Nephron progenitor cell (in vitro differentiated cells): ENCODE data around the gene AIMP2.

Experiments used
- DNase-seq: peaks from one replicate; pipeline ENCODE4 v3.0.0; 2021
- H3K27ac Mint-ChIP-seq: 2 replicates; pipeline ENCODE4 v1.8.0; 2021; ENCODE audit warnings: mild to moderate bottlenecking, moderate library complexity, mixed read lengths
- H3K27me3 Mint-ChIP-seq: 2 replicates; pipeline ENCODE4 v1.8.0; 2021; ENCODE audit warnings: mild to moderate bottlenecking, low read depth, mixed read lengths; ENCODE audit not compliant: poor library complexity
- H3K36me3 Mint-ChIP-seq: 2 replicates; pipeline ENCODE4 v1.8.0; 2021; ENCODE audit warnings: low read depth, mixed read lengths
- H3K4me1 Mint-ChIP-seq: 2 replicates; pipeline ENCODE4 v1.8.0; 2021; ENCODE audit warnings: mixed read lengths
- H3K4me3 Mint-ChIP-seq: 2 replicates; pipeline ENCODE4 v1.8.0; 2021; ENCODE audit warnings: mild to moderate bottlenecking, moderate library complexity, mixed read lengths
- H3K9me3 Mint-ChIP-seq: 2 replicates; pipeline ENCODE4 v1.8.0; 2021; ENCODE audit warnings: mild to moderate bottlenecking, moderate library complexity, mixed read lengths
- CTCF ChIP-seq: fragments of 200-600 bp; sonication (generic); IDR thresholded peaks from 2 replicates; pipeline ENCODE4 v1.5.0; 2021; ENCODE audit warnings: antibody characterized with exemption

The AIMP2 gene

GRCh38 chr7:6026820-6027311, 17.8 kb downstream of the AIMP2 start:
- no peaks in the 10 kb centered on the region for H3K9me3 Mint-ChIP-seq
- H3K27me3 Mint-ChIP-seq, result peaks cover 2% of the 10 kb centered on the region
- peak overlapping the region; percentile 66 for H3K27ac Mint-ChIP-seq
- H3K4me3 Mint-ChIP-seq, result no peak overlapping the region
- DNase-seq, result no peak
- no peak for TF ChIP-seq CTCF
- peaks cover 5% of the 10 kb centered on the region for H3K4me1 Mint-ChIP-seq
- H3K36me3 Mint-ChIP-seq, result peaks cover 90% of the 10 kb centered on the region

- Mint-ChIP-seq H3K27ac (no peak overlapping the region), H3K9me3 (no peaks in the 10 kb centered on the region), H3K36me3 (peaks cover 80% of the 10 kb centered on the region), H3K4me1 (peaks cover 5% of the 10 kb centered on the region), H3K4me3 (no peak overlapping the region), H3K27me3 (peaks cover 2% of the 10 kb centered on the region)
- TF ChIP-seq CTCF, result no peak
- no peak for DNase-seq
Measured at GRCh38 chr7:6027806-6028365, 18.8 kb downstream of the AIMP2 start.

GRCh38 chr7:6028563-6028962, 19.5 kb downstream of the AIMP2 start:
- Mint-ChIP-seq H3K4me3 (no peak overlapping the region), H3K9me3 (no peaks in the 10 kb centered on the region), H3K36me3 (peaks cover 80% of the 10 kb centered on the region), H3K4me1 (peaks cover 5% of the 10 kb centered on the region), H3K27ac (no peak overlapping the region), H3K27me3 (peaks cover 2% of the 10 kb centered on the region)
- DNase-seq, result no peak
- TF ChIP-seq CTCF, result no peak

- no peak for DNase-seq
- H3K9me3 Mint-ChIP-seq, result no peaks in the 10 kb centered on the region
- no peak for TF ChIP-seq CTCF
- H3K36me3 Mint-ChIP-seq, result peaks cover 84% of the 10 kb centered on the region
- H3K27me3 Mint-ChIP-seq, result peaks cover 2% of the 10 kb centered on the region
- H3K4me3 Mint-ChIP-seq, result no peak within 1 kb of the TSS
- peaks cover 5% of the 10 kb centered on the region for H3K4me1 Mint-ChIP-seq
- peak within 1 kb of the TSS; percentile 78 for H3K27ac Mint-ChIP-seq
Measured at GRCh38 chr7:6030988-6031387, 21.9 kb downstream of the AIMP2 start, which contains the start of gene ANKRD61. Gene ANKRD61, plus strand, starts transcription at chr7:6031376. Its CDS starts 0 bp downstream, at chr7:6031376.

GRCh38 chr7:6031567-6031966, 22.5 kb downstream of the AIMP2 start:
- Mint-ChIP-seq H3K27me3 (no peaks in the 10 kb centered on the region), H3K27ac (peak overlapping the region; percentile 21), H3K4me3 (no peak overlapping the region), H3K4me1 (peaks cover 5% of the 10 kb centered on the region), H3K9me3 (no peaks in the 10 kb centered on the region), H3K36me3 (peaks cover 84% of the 10 kb centered on the region)
- no peak for TF ChIP-seq CTCF
- DNase-seq, result no peak

GRCh38 chr7:6032167-6032566, 23.1 kb downstream of the AIMP2 start:
- Mint-ChIP-seq H3K36me3 (peaks cover 84% of the 10 kb centered on the region), H3K9me3 (no peaks in the 10 kb centered on the region), H3K27ac (no peak overlapping the region), H3K4me3 (no peak overlapping the region), H3K27me3 (no peaks in the 10 kb centered on the region), H3K4me1 (peaks cover 5% of the 10 kb centered on the region)
- no peak for DNase-seq
- no peak for TF ChIP-seq CTCF
